HepG2 (cell line): ENCODE results near the gene KIAA0408. TPM values are rescaled to one million over a fixed set of nuclear protein-coding genes. Genes with fewer than 3 reads are reported as not detected.
A peak's percentile ranks its signal among the peaks of the same experiment; 100 is the strongest.

ENCODE experiments used
- CSRNP2 ChIP-seq: sonication (generic); formaldehyde crosslinking; conservative IDR thresholded peaks from 2 replicates; pipeline ENCODE4 v1.8.0; 2022; ENCODE audit warnings: low read depth, missing genetic modification reagents
- CTCF ChIP-seq: sonication (generic); formaldehyde crosslinking; IDR thresholded peaks from 2 replicates; pipeline ENCODE4 v1.5.0; 2020; ENCODE audit warnings: mild to moderate bottlenecking, missing genetic modification reagents, moderate library complexity
- HDAC2 ChIP-seq: sonication (generic); formaldehyde crosslinking; IDR thresholded peaks from 2 replicates; pipeline ENCODE4 v1.4.0; 2020; ENCODE audit warnings: missing genetic modification reagents
- HNF4A ChIP-seq: sonication (generic); formaldehyde crosslinking; IDR thresholded peaks from 2 replicates; pipeline ENCODE4 v1.4.0; 2020; ENCODE audit warnings: missing genetic modification reagents
- KDM6A ChIP-seq: IDR thresholded peaks from 2 replicates; pipeline ENCODE4 v1.6.1; 2016; ENCODE audit warnings: low read depth
- PBX3 ChIP-seq: sonication (generic); formaldehyde crosslinking; IDR thresholded peaks from 2 replicates; pipeline ENCODE4 v1.8.1; 2023; ENCODE audit warnings: missing genetic modification reagents, inconsistent platforms, borderline replicate concordance
- PRDM10 ChIP-seq: sonication (generic); formaldehyde crosslinking; IDR thresholded peaks from 2 replicates; pipeline ENCODE4 v1.4.0; 2020; ENCODE audit warnings: low read depth, missing genetic modification reagents
- SALL1 ChIP-seq: sonication (generic); formaldehyde crosslinking; IDR thresholded peaks from 2 replicates; pipeline ENCODE4 v1.8.0; 2022; ENCODE audit warnings: mild to moderate bottlenecking, missing genetic modification reagents
- SETDB1 ChIP-seq: sonication (generic); formaldehyde crosslinking; IDR thresholded peaks from 2 replicates; pipeline ENCODE4 v1.5.1; 2020; ENCODE audit warnings: missing genetic modification reagents, mild to moderate bottlenecking, borderline replicate concordance
- SMAD3 ChIP-seq: sonication (generic); formaldehyde crosslinking; IDR thresholded peaks from 2 replicates; pipeline ENCODE4 v1.4.0; 2020; ENCODE audit warnings: missing genetic modification reagents
- SMARCE1 ChIP-seq: fragments of 450-650 bp; IDR thresholded peaks from 2 replicates; pipeline ENCODE4 v1.6.1; 2017; ENCODE audit warnings: borderline replicate concordance
- SOX5 ChIP-seq: IDR thresholded peaks from 2 replicates; pipeline ENCODE4 v1.6.1; 2016; ENCODE audit warnings: borderline replicate concordance
- TBX3 ChIP-seq: fragments of 450-650 bp; IDR thresholded peaks from 2 replicates; pipeline ENCODE4 v1.6.1; 2017; ENCODE audit warnings: antibody characterized with exemption, mild to moderate bottlenecking, inconsistent platforms, borderline replicate concordance
- TCF7L2 ChIP-seq: IDR thresholded peaks from 2 replicates; pipeline ENCODE4 v1.6.1; 2011; ENCODE audit warnings: mild to moderate bottlenecking, low read depth, low read length, moderate library complexity
- USF2 ChIP-seq, 2 experiments: sonication (generic) in 1 of 2; formaldehyde crosslinking in 1 of 2; IDR thresholded peaks; 2 replicates each; pipeline versions ENCODE4 v1.5.1 to v1.6.1; 2011 to 2020; ENCODE audit warnings: borderline replicate concordance in 1 of 2, low read depth in 1 of 2, low read length in 1 of 2, mild to moderate bottlenecking in 1 of 2, missing genetic modification reagents in 1 of 2, moderate library complexity in 1 of 2
- ZBTB44 ChIP-seq: sonication (generic); formaldehyde crosslinking; IDR thresholded peaks from 2 replicates; pipeline ENCODE4 v1.4.0; 2020; ENCODE audit warnings: missing genetic modification reagents
- ZNF549 ChIP-seq: sonication (generic); formaldehyde crosslinking; IDR thresholded peaks from 2 replicates; pipeline ENCODE4 v1.5.0; 2020; ENCODE audit warnings: missing genetic modification reagents
- ZNF557 ChIP-seq: sonication (generic); formaldehyde crosslinking; IDR thresholded peaks from 2 replicates; pipeline ENCODE4 v1.4.0; 2020; ENCODE audit warnings: missing genetic modification reagents
- polyA plus RNA-seq, 8 experiments: library from polyadenylated mRNA; depleted of rRNA in 3 of 8; stranded (reverse) in 7 of 8; unstranded in 1 of 8; fragments of >200 nt; fragmentation: Illumina TruSeq in 4 of 8; extraction: Trizol in 4 of 8; gene quantifications; 2 replicates each; pipeline versions ENCODE4 v1.2.1 to v1.2.3, GENCODE V29; 2011 to 2016; ENCODE audit warnings: low read depth in 4 of 8, missing spikeins in 1 of 8, mixed read lengths in 1 of 8; ENCODE audit not compliant: insufficient read depth in 1 of 8
- total RNA-seq, 5 experiments: library from RNA; depleted of rRNA; stranded (reverse); fragments of >200 nt; fragmentation: Illumina TruSeq; extraction: Trizol; gene quantifications; 2 replicates each; pipeline ENCODE4 v1.2.3, GENCODE V29; 2016; ENCODE audit warnings: low read depth in 1 of 5

KIAA0408 gene
- total and polyA plus RNA-seq, 2 of the 13 experiments (the other 11 are each of a cell fraction or from before 2014, with no cell fraction given) = not detected

GRCh38 chr6:127420556-127420955, 38.6 kb downstream of the KIAA0408 start (continued):
- TF ChIP-seq PRDM10 (CRISPR knock-in tag) = peak; percentile 76; the same call in 1 of the 2 replicates
- TF ChIP-seq HNF4A = no peak
- peak; percentile 47 for TF ChIP-seq SOX5 (CRISPR knock-in tag)
- TF ChIP-seq PBX3 (CRISPR knock-in tag) = no peak
- TF ChIP-seq ZNF557 (CRISPR knock-in tag) = no peak
- TF ChIP-seq TCF7L2 = no peak
- TF ChIP-seq SMARCE1 = no peak
- TF ChIP-seq TBX3 = no peak
- TF ChIP-seq KDM6A (CRISPR knock-in tag) = no peak
- TF ChIP-seq CSRNP2 (CRISPR knock-in tag) = no peak
- 0 out of 2 replicates have a peak, but pooled peaks have one; percentile 25 for TF ChIP-seq SMAD3 (CRISPR knock-in tag)
- TF ChIP-seq ZBTB44 (CRISPR knock-in tag) = no peak
- TF ChIP-seq SALL1 = no peak; the same call in 1 of the 2 replicates
- no peak for TF ChIP-seq SETDB1
- peak; percentile 87 for TF ChIP-seq CTCF (CRISPR knock-in tag)
- no peak for TF ChIP-seq ZNF549 (CRISPR knock-in tag)
- no peak for TF ChIP-seq USF2 (IDR thresholded peaks at IDR 0.05; ENCODE audit: low read depth, low read length)
- TF ChIP-seq USF2 (CRISPR knock-in tag; IDR thresholded peaks at IDR 0.05; ENCODE audit: borderline replicate concordance) = no peak
- no peak for TF ChIP-seq HDAC2 (CRISPR knock-in tag)
